OCI-LY1 (cell line): ENCODE data around the gene NRK.

Experiments used
- H2AFZ ChIP-seq: fragments of 200-600 bp; sonication (generic), shearing (Covaris generic); 2 replicates; pipeline ENCODE4 v1.6.0; 2014; ENCODE audit warnings: antibody characterized with exemption, mild to moderate bottlenecking, low read length
- H3F3A ChIP-seq: fragments of 200-600 bp; sonication (generic), shearing (Covaris generic); 2 replicates; pipeline ENCODE4 v1.6.0; 2014; ENCODE audit warnings: mild to moderate bottlenecking, antibody characterized with exemption, low read length, moderate library complexity; ENCODE audit not compliant: insufficient read depth
- H3K27ac ChIP-seq: fragments of 200-600 bp; sonication (generic); 2 replicates; pipeline ENCODE4 v1.5.1; 2014; ENCODE audit warnings: low read length, mixed run types, mild to moderate bottlenecking, low read depth; ENCODE audit not compliant: poor library complexity, severe bottlenecking
- H3K27me3 ChIP-seq: fragments of 200-600 bp; sonication (generic); 2 replicates; pipeline ENCODE4 v1.6.0; 2014; ENCODE audit warnings: antibody characterized with exemption, mild to moderate bottlenecking, low read length, moderate library complexity; ENCODE audit not compliant: insufficient read depth
- H3K36me3 ChIP-seq: fragments of 200-600 bp; sonication (generic); 2 replicates; pipeline ENCODE4 v1.6.1; 2014; ENCODE audit warnings: mild to moderate bottlenecking, antibody characterized with exemption, low read length, moderate library complexity, mixed read lengths; ENCODE audit not compliant: insufficient read depth
- H3K4me1 ChIP-seq: fragments of 200-600 bp; sonication (generic); 2 replicates; pipeline ENCODE4 v1.5.1; 2014; ENCODE audit warnings: mild to moderate bottlenecking, low read length, moderate library complexity; ENCODE audit not compliant: insufficient read depth, severe bottlenecking
- H3K4me2 ChIP-seq: fragments of 200-600 bp; sonication (generic), shearing (Covaris generic); 2 replicates; pipeline ENCODE4 v1.6.1; 2014; ENCODE audit warnings: low read length
- H3K4me3 ChIP-seq: fragments of 200-600 bp; sonication (generic); 2 replicates; pipeline ENCODE4 v1.5.1; 2014; ENCODE audit warnings: low read length, low read depth, mild to moderate bottlenecking, mixed read lengths; ENCODE audit not compliant: poor library complexity, severe bottlenecking
- H3K79me2 ChIP-seq: fragments of 200-600 bp; shearing (Covaris generic); 2 replicates; pipeline ENCODE4 v1.6.1; 2016; ENCODE audit warnings: mixed run types, low read length, mixed read lengths; ENCODE audit not compliant: insufficient read depth
- H3K9ac ChIP-seq: fragments of 200-600 bp; sonication (generic), shearing (Covaris generic); 2 replicates; pipeline ENCODE4 v1.6.1; 2014; ENCODE audit warnings: mild to moderate bottlenecking, low read length, mixed read lengths
- H3K9me2 ChIP-seq: fragments of 200-600 bp; sonication (generic), shearing (Covaris generic); 2 replicates; pipeline ENCODE4 v1.6.1; 2014; ENCODE audit warnings: low read depth, mild to moderate bottlenecking, low read length, mixed read lengths
- H3K9me3 ChIP-seq: fragments of 200-600 bp; shearing (Covaris generic); 2 replicates; pipeline ENCODE4 v1.6.1; 2014; ENCODE audit warnings: low read length, mixed read lengths
- H4K20me1 ChIP-seq: fragments of 200-600 bp; sonication (generic), shearing (Covaris generic); 2 replicates; pipeline ENCODE4 v1.6.0; 2016; ENCODE audit warnings: mild to moderate bottlenecking, low read length; ENCODE audit not compliant: insufficient read depth
- CTCF ChIP-seq: fragments of 200-600 bp; sonication (generic), shearing (Covaris generic); IDR thresholded peaks from 2 replicates; pipeline ENCODE4 v1.5.1; 2017; ENCODE audit warnings: mild to moderate bottlenecking, antibody characterized with exemption, low read length, moderate library complexity, mixed read lengths
- EZH2 ChIP-seq: fragments of 200-600 bp; sonication (generic), shearing (Covaris generic); IDR thresholded peaks from 2 replicates; pipeline ENCODE4 v1.8.0; 2017; ENCODE audit warnings: borderline replicate concordance, mixed run types, mild to moderate bottlenecking, antibody characterized with exemption, low read length, moderate library complexity, mixed read lengths

Gene NRK

GRCh38 chrX:106005684-106006083, 183.3 kb downstream of the NRK start:
- no peaks in the 10 kb centered on the region for H3K4me1 ChIP-seq
- no peak overlapping the region for H3K9ac ChIP-seq
- H3K9me2 ChIP-seq = no peaks in the 10 kb centered on the region
- H3K27ac ChIP-seq = no peak overlapping the region
- no peaks in the 10 kb centered on the region for H3K79me2 ChIP-seq
- H3K36me3 ChIP-seq = no peaks in the 10 kb centered on the region
- no peaks in the 10 kb centered on the region for H4K20me1 ChIP-seq
- no peaks in the 10 kb centered on the region for H3F3A ChIP-seq
- H3K27me3 ChIP-seq = no peaks in the 10 kb centered on the region
- no peak overlapping the region for H3K4me2 ChIP-seq
- no peak overlapping the region for H2AFZ ChIP-seq
- TF ChIP-seq CTCF (no peak), EZH2 (no peak)
- no peaks in the 10 kb centered on the region for H3K9me3 ChIP-seq
- no peak overlapping the region for H3K4me3 ChIP-seq

- Histone ChIP-seq H2AFZ (no peak overlapping the region), H3K9me2 (no peaks in the 10 kb centered on the region), H3K79me2 (no peaks in the 10 kb centered on the region), H3K9ac (no peak overlapping the region), H3K27ac (no peak overlapping the region), H3K9me3 (no peaks in the 10 kb centered on the region), H3K27me3 (no peaks in the 10 kb centered on the region), H3F3A (no peaks in the 10 kb centered on the region), H3K4me3 (no peak overlapping the region), H4K20me1 (no peaks in the 10 kb centered on the region), H3K4me1 (no peaks in the 10 kb centered on the region), H3K4me2 (no peak overlapping the region), H3K36me3 (no peaks in the 10 kb centered on the region)
- TF ChIP-seq EZH2 (no peak), CTCF (no peak)
Measured at GRCh38 chrX:106007815-106008214, 185.5 kb downstream of the NRK start.
